Renal cortex interstitium (tissue), 15 donors: ENCODE results near the gene CST7. TPM values are rescaled to one million over a fixed set of nuclear protein-coding genes. Genes with fewer than 3 reads are reported as not detected.

Experiments used
- DNase-seq, 11 donors: peaks; one replicate each; pipeline ENCODE4 v3.0.0-alpha.2; 2013; ENCODE audit warnings: low read depth in 9 of 11, low spot score in 4 of 11; ENCODE audit errors: extremely low read depth in 1 of 11
- long read RNA-seq, 16 experiments: transcript quantifications; one replicate each; lab custom pipeline, GENCODE V29; 2026
- polyA plus RNA-seq, 3 donors: library from polyadenylated mRNA; unstranded; fragments of 120-200 nt; gene quantifications; one replicate each; pipeline ENCODE4 v1.2.1, GENCODE V29; 2013; ENCODE audit not compliant: insufficient read length in 3 of 3

The CST7 gene, protein sequence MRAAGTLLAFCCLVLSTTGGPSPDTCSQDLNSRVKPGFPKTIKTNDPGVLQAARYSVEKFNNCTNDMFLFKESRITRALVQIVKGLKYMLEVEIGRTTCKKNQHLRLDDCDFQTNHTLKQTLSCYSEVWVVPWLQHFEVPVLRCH
- polyA plus RNA-seq: under 1 TPM; 0.33 to 0.38 (median 0.34) TPM
- long read RNA-seq, donor 1: 0 reads
- long read RNA-seq, donor 2, partial matches to known transcripts: 13 of 45 reads
- long read RNA-seq, donor 2, other reads (novel, unspliced or antisense): 32 of 45 reads
- long read RNA-seq, donor 3, partial matches to known transcripts: 29 of 76 reads
- long read RNA-seq, donor 3, other reads (novel, unspliced or antisense): 46 of 76 reads
- long read RNA-seq, donor 4: 0 reads
- long read RNA-seq, donor 5, partial matches to known transcripts: 35 of 132 reads
- long read RNA-seq, donor 5, other reads (novel, unspliced or antisense): 97 of 132 reads
- long read RNA-seq, donor 6: 0 reads
- long read RNA-seq, donor 7, partial matches to known transcripts: 0 of 1 reads
- long read RNA-seq, donor 7, other reads (novel, unspliced or antisense): 0 of 1 reads
- long read RNA-seq, donor 8, partial matches to known transcripts: 26 of 87 reads
- long read RNA-seq, donor 8, other reads (novel, unspliced or antisense): 61 of 87 reads
- long read RNA-seq, donor 9: 0 reads
- long read RNA-seq, donor 10: 0 reads
- long read RNA-seq, donor 11: 0 reads
- long read RNA-seq, donor 12, partial matches to known transcripts: 184 of 221 reads
- long read RNA-seq, donor 12, other reads (novel, unspliced or antisense): 37 of 221 reads
- long read RNA-seq, donor 13: 0 reads
- long read RNA-seq, donor 14: 0 reads
- long read RNA-seq, donor 15, partial matches to known transcripts: 0 of 1 reads
- long read RNA-seq, donor 15, other reads (novel, unspliced or antisense): 0 of 1 reads
- long read RNA-seq, donor 16, partial matches to known transcripts: 65 of 182 reads
- long read RNA-seq, donor 16, other reads (novel, unspliced or antisense): 116 of 182 reads

DNA sequence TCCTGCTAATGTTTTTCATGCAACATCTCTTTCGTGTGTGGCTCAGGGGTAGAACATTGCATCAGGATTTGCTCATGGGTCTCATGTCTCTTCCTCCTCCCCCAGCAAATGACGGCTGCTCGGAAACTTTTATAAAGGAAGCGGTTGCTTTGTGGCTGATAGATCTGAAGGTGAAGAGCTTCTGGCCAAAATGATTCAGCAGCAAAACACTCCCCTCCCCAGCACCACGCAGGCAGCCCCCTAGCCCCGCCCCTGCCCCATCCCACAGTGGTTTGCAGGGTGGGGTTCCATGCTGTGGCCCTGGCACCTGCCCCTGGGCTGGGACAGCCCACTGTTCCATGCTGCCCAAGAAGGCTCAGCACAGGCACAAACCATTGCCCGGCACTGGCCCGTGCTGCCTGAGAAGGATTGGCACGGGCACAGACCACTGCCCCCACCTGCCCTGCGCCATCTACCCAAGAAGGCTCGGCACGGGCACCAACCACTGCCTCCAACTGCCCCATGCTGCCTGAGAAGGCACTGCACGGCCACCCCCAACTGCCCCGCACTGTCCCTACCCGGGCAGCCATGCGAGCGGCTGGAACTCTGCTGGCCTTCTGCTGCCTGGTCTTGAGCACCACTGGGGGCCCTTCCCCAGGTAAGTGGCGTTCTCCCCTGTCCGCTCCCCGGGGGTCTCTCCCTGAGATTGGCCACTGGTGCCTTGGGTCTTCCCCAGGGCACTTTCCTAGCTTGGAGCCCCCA lies at the start of gene CST7:
TSS of gene CST7 (plus strand) at position 331 of the 741 bp plus-strand sequence. CDS start at position 568, 237 bp downstream.
- DNase-seq: no peak

DNA sequence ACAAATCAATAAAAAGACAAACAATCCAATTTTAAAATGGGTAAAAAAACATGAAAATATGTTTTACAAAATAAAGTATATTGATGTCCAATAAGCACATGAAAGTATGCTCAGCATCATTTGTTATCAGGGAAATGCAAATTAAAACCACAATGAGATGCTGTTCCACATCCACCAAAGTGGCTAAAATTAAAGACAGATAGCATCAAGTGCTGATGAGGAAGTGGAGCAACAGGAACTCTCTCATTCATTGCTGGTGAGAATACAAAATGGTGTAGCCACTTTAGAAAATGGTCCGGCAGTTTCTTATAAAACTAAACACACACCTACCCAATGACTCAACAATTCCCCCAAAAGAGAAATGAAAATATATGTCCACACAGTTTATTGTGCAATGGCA lies 42.3 kb upstream of the CST7 start:
- no peak for DNase-seq

DNA sequence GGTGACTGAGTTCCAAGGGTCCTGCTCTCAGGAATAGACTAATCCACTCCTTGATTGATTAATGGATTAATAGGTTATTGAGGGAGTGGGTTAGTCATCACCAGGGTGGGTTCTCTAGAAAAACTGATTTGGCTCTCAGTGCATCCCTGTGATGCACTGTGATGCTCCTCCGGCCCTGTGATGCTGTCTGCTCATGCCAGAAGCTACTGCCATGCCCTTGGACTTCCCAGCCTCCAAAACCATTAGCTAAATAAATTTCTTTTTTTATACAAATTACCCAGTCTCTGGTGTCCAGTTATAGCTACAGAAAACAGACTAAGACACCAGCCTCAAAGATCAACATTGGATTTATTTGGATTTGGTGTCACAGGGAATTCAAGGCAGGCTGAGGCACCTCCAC lies 40.4 kb upstream of the CST7 start:
- no peak for DNase-seq

DNA sequence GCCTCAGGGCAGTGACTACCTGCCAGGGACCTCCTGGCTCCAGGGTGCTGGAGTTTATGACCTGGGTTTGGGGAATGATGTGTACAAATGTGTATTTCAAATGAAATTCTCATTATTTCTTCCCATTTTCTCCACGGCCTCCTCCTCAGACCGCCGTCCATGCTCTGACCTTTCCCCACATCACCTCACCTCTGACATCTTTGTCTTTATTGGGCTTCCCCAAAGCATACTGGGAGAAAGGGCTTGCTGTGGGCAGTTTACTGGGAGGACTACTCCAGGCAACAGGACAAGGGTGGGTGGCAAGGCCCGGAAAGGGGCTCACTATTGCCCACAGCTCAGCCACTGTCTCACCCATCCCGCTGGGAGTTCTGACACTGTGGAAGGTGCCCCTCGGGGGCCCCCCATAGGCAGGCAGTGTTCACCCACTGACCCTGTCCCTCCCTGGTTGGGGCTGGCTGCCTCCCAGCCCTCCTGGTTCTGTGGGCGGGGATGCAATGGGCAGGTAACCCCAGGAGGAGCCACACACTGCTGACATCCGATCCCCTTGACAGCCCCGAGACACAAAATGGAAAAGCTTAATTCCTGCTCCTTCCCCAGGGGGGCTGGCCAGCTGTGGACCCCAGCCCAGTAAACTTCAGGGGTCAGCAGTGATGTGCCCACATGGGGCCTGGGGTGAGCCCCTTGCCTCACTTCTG lies 39.8 kb upstream of the CST7 start:
- DNase-seq: no peak

DNA sequence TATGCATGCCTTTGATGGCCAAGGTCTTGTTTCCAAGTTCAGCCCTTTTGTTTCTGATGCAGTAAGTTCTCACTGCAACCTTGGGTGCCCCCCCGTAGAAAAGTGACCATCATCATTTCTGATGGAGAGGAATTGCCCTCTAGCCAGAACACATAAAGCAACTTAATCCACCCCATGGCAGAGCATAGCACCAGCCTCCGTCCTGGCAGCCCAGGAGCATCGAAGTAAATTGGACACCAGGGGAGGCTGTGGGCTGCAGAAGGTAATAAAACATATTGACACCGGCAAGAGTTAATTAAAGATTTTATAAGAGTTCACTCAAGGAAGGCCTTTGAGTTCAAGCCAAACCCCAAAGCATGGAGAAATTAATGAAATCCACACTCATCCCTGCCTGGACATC lies 39.2 kb upstream of the CST7 start:
- peak in 3 of 11 donors; percentile 8 to 14 (median 12) for DNase-seq

DNA sequence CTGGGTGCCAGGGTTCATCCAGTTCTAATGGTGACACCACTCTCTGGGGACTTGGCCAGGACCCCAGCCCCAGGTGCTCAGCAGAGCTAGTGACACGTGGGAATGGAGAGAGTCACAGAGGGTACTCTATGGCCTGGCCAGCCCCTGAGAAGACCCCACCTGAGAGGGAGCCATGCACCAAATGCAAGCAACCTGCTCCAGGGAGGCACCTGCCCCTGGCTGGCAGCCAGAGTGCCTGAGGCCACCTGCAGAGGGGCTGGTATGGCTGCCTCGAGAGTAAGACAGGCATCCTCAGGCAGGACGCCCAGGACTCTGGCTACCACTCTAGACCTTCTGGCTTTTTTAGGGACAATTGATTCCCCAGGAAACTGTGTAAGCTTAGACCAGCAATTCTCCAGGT lies 38.6 kb upstream of the CST7 start:
- DNase-seq: no peak

DNA sequence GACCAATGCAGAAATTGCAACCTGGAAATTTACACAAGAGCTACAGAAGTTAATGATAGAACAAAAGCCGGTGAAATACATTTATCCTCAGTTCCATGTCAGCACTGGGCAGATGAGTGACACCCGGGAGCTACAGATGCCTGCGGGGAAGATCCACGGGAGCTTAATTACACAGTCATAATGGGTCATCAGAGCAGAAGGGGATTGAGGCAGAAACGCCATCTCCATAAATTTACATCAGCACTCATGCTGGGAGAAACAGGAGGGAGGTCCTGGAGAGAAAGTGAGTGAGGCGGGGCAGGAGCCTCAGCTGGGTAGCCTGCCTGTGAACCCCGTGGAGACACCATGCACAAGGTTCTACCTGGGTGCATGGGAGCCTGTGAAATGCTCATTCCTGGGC lies 37.6 kb upstream of the CST7 start:
- no peak for DNase-seq

DNA sequence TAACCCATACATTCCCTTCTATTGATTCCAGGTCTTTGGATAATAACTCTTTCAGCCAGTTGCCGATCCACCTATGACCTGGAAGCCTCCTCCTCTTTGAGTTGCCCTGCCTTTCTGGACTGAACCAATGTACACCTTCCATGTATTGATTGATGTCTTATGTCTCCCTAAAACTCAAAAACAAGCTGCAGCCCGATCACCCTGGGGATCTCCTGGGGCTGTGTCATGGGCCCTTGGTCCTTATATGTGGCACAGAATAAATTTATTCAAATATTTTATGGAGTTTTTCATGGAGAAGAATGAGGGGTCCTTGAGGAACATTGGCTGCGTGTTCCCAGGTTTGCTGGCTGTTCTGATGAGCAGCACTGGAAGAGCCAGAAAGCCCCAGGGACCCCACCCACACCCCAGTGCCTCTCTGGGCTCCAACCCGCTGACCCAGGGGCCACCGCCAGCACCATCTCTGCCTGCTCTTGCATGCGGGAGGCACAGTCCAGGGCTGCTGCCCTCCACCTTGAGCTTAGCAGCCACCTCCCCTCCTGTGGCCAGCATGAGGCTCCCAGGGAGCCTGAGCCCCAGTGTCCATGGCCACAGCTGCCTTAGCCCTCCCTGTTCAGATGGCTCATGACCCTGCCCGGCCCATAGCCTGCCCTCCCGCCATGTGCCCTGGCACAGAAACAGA lies 36.5 kb upstream of the CST7 start:
- DNase-seq: no peak

DNA sequence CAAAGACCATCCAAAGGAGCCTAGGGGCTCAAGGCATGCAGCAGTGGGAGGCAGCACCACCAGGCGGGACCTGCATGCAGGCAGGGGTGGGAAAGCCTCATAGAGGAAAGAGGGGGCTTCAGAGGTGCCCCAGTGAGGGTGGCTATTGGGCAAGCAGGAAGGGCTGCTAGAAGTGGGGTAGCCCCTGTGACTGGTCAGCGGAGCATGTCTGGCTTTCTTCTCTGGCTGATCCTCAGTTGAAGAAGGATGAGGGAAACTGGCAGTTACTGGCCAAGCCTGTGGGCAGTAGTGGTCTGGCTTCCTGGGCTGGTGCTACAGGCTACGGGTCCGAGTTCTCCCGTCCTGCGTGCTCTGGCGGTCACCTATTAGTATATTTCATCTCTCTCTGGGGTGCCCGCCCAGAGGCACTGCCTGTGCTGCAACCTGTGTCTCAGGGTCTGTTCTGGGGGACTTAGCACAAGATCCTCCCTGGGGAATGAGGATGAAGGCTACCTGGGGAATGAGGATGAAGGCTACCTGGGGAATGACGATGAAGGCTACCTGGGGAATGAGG lies 35.9 kb upstream of the CST7 start:
- DNase-seq: no peak

DNA sequence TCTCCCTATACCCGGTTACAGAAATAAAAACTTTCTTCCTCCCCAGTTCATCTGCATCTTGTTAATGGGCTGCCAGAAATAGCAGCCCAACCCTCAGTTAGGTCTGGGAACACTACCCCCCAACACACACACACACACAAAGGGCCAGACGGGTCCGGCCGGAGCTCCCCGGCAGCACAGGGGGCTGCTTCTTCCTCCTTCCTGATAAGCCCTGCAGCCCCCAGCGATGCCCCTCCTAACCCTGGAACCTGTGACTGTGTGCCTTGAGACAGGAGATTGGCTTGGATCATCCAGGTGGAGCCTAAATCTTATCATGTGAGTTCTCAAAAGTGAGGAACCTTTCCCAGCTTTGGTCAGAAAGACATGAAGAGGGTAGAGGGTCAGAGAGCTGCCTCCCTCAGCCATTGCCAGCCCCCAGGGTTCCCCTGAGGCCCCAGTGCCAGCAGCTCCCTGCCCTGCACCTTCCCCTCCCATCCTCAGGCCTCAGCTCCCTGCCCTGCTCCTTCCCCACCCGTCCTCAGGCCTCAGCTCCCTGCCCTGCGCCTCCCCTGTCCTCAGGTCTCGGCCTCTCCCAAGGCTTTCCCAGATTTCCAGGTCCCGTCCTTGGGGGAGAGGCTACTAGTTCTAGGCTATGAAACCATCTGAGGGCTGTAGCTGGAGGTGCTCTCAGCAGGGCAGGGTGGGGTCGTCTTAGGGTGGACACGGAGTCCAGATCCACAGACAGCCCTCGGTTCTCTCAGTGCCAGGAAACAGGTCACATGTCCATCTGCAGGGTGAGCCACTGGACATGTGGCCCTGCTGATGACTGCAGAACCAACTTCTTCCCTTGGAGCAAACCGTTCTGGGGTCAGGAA lies 34.5 kb upstream of the CST7 start:
- no peak for DNase-seq

DNA sequence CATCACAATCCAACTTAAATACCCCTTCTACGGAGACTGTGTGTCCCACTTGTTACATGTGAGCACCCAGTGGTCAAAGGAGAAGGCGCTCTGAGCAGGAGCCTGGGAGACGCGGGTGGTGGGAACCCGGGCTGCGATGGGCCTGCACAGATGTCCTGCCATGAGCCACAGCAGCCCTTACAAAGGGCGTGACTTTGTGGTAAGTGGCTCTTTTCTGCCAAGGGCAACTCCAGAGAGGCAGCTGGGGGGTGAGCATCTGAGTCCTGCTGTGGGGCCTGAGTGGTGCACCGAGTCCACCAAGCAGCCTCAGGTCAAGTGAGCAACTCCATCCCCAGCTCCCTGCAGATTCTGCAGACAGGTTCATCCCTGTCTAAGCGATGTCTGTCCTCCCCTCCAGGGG lies 33.6 kb upstream of the CST7 start:
- DNase-seq: no peak

DNA sequence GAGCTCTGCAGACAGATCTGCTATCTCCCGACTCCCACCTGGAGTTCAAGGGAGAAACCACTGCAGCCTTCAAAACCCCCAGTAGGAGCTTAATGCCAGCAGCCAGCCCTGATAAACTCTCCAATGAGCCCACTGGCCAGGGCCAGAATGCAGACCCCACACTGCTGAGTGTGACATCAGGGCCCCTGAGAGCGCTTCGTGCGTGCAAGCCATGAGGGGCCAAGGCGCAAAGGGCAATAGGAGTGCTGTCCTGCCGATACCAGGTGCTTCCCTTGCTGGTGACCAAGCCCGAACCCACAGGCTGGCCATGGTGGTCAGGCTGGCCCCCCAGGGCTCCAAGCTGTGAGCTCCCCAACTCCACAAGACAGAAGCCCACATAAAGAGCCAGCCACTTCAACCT lies 33.2 kb upstream of the CST7 start:
- no peak for DNase-seq

DNA sequence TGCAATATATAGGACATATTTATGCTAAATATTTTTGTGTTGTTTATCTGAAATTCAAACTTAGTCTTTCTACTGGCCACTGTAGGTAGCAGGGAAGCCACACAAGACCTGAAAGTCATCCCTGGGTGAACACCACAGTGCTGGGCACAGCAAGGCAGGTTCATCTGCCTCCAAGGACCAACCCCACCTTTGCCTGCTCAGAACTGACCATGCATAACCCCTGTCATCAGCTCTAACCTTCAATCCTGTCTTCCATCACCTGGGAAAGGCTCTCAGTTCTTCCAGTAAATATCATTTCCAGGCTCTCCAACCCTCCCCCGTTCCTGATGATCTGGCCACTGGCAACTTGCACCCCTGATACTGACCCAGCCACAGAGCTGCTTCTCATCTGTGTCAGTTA lies 32.7 kb upstream of the CST7 start:
- DNase-seq: no peak

DNA sequence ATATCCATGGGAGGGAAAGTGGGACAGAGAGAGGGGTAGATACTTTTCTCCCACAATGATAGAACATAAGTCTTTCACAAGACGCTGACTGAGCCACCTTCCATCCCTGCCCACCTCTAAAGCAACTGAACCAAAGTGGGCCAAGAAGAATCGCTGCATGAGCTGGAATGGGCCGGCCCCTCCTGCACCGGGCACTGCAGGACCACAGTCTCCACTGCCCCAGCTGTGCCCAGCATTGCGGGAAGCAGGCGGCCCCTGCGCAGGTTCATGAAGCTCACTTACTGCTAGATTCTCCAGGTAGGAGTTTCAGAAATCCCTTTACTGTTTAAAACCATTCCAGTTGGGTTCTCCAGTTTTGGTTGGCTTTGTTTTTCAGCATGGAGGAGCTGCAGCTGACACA lies 32.0 kb upstream of the CST7 start:
- no peak for DNase-seq

DNA sequence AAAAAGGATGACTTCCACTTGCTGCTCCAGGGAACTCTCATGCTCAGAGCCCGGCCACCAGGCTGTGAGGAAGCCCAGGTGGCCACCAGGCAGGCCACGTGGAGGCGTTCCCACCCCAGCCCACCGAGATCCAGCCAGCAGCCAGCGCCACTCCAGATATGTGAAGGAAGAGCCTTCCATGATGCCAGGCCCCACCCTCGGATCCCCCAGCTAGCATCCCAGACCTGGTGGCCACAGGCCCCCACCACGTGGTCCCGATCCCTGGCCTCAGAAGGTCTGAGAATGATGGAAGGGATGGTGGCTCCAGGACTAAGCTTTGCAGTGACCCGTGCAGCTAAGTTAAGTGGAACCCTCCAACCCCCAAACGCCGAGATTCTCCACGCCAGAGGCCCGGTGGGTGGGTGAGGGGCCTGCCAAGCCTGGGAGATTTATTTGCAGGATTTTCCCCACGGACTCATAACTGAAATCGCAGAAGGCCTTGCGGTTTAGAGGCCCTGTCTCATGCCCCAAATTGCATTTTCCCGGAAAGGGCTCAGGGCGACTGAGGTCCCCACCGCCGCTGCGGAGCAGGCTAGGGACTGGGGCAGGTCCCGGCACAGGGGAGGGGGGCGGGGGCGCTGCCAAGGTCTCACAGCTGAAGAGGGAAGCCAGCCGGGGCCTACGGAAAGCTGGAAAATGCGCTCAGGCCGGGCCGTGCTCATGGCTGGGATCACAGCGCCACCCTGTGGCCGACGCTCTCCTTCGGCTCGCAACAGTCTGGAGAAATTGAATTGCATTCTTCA lies 31.1 kb upstream of the CST7 start:
- DNase-seq: peak; percentile 56 to 81 (median 74)
